ENCODE results near the gene FSHR. TPM values are rescaled to one million over a fixed set of nuclear protein-coding genes. Genes with fewer than 3 reads are reported as not detected.

FSHR gene
- total RNA-seq, 1 donor from 2014 or later = 0.19 TPM

DNA sequence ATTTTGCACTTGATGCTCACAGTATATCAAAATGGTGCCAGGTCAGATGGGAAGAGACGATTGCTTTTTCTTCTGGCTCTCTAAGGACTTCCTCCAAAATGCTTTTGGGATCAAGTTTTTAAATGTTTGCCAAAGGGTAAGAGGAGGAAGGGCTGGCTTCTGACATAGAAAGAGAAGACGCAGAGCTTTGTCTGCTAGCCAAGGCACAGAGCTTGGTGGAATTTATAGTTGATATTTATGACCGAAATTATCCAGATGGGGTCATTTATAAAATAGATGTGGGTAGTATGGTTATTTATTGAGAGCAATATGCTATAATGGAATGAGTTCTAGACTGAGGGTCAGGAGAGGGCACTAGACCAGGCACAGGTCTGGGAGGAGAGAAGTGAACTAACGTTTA, 193.3 kb downstream of the FSHR start:
- no peak for DNase-seq (ENCODE audit: low read depth)

GRCh38 chr2:48954935-48955334, 199.4 kb downstream of the FSHR start:
- DNase-seq (ENCODE audit: low read depth) = no peak

- no peak for DNase-seq (ENCODE audit: low read depth)
Observed at GRCh38 chr2:48954311-48954710, 200.0 kb downstream of the FSHR start.

GRCh38 chr2:48952614-48953013, 201.7 kb downstream of the FSHR start:
- no peak for DNase-seq (ENCODE audit: low read depth)

DNA sequence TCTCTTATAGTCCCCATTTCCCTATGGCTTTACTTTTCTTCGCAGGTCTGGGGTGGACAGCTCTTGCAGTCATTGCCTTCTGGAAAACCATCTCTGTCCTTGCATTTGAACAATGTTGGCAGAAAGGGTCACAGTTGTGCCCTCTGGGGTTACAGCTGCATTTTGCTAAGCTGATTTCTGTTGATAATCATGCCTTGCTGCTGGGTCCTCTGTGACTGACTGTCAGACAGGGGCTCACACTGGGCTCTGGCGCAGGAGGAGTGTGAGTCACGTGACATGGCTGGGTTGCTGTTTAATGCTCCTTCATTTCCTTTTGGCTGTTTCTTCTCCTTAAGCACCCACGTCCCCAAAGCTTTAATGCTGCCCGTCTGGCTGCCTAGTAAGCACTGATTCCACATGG, 202.2 kb downstream of the FSHR start:
- no peak for DNase-seq (ENCODE audit: low read depth)

DNA sequence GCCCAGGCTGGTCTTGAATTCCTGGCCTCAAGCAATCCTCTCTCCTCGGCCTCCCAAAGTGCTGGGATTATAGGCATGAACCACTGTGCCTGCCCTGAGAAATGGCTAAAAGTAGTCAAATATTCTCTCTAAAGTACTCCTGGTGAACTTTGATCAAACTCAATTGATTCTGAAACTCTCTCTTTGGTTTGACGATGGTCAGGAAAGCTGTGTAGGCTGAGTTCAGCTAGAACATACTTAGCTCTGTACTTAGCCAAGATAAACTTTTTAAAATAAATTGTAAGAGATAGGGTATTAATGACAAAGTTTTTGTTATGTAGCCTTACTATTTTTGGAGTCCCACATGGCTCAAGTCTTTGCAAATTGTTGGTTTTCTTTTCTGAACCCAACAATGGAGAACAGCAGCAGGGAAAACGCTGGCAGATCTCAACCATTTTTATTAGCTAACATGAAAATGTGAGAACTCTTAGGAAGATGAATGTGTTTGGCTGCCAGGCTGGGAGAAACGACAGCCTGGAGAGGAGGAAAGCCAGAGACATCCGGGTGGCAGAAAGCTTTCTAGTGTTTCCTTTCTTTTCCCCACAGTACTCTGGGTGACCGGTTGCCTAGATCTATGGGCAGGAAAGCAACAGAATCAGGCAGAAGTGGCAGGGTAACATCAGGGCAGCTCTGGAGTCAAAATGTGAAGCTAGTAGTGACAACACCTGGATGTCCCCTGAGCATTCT, 205.8 kb downstream of the FSHR start:
- DNase-seq (ENCODE audit: low read depth) = no peak

DNA sequence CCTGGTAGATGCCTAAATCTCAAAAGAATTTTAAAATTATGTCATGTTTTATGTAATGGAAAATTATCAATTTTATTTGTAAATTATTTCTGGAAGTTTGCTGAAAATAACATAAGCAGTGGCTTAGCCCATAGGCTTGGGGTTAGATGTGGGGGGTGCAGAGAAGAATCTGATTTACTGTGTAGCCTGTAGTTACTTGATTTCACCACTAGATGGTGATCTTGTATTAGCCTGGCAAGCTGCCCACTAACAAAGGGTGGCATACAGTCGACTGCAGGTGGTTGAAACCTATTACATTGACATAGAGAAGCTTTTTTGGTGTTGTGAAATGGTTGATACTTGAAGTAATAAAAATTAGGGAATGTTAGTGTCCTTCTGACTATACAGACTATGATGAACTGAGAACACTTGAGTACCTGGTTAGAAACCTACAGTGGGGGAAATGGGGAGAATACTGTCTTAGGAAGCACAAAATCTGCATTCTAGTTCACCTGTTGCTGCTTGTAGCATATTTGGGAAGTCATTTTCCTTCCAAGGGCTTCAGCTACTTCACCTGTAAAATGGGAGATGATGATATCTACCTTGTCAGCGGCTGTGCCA, 207.8 kb downstream of the FSHR start:
- peak; percentile 53 for DNase-seq (ENCODE audit: low read depth)

GRCh38 chr2:48944956-48945355, 209.4 kb downstream of the FSHR start:
- DNase-seq (ENCODE audit: low read depth) = no peak

- DNase-seq (ENCODE audit: low read depth) = no peak
Observed at GRCh38 chr2:48943436-48943835, 210.9 kb downstream of the FSHR start.

DNA sequence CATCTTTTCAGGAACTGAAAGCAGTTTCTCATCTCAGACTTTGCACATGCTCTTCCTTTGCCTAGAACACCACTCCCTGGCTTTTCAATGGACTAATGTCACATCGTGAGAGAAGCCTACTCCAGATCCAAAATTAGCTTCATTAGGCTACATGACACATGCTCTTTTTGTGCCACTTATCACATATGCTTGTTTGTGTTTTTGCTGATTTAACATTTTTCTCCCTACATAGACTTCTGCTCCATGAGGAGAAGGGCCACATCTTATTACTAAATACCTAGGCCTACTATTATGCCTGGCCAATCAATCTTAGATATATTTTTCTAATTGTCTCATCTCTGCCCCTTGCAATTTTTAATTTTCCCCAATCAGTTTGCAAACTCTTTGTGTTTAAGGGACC, 212.4 kb downstream of the FSHR start:
- no peak for DNase-seq (ENCODE audit: low read depth)

DNA sequence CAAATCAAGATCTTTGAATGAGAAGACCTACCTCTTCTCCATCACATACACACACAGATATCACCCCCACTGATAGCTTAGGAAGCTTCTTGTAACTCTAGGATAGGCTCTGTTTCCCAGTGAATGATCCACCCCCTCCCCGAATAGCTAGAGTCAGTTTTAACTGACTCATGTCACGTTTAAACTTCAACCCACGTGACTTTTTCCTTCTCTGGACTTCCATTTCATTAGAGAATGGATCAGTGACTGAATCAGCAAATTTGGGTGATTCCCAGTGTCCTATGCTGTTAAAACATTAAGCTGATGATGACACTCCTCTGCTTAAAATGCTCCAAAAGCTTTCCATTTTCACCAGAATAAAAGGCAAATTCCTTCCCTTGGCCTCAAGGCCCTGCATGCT, 212.9 kb downstream of the FSHR start:
- no peak for DNase-seq (ENCODE audit: low read depth)

DNA sequence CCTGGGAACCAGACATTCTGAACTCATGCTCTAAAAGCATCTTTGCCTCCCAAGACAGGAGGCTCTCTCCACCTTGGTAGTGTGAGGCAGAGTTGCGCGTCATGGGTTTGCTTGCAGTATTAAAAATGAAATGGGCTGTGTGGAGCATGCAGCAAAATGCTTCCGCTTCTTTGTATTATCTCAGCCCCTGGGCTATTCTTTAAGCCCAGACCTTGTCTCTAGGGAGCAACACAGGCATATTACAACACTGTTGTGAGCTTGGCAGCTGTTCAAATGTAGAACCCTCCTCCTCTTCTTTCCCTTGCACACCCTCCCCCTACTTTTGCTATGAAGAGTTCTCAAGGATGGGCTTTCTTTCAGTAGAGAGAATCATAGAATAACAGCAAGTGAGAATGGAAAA, 213.7 kb downstream of the FSHR start:
- DNase-seq (ENCODE audit: low read depth) = no peak

- DNase-seq (ENCODE audit: low read depth) = no peak
Observed at GRCh38 chr2:48939232-48939631, 215.1 kb downstream of the FSHR start.

DNA sequence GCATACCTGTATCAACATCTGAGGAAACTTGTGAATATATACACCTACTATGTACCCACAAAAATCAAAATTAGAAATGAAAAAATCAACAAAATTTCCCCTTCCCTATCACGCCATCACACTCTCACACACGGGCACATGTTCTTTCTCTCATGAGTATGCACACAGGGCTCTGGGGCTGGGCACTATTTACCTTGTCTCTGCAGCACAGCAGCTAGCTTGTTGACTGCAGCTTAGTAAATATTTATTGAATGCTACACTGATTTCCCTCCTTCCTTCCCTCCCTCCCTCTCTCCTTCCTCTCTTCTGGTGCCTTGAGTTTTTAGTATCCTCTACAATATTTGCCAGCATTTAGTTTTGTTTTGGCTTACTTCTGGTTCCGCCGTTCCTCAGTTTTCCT, 216.1 kb downstream of the FSHR start:
- no peak for DNase-seq (ENCODE audit: low read depth)

DNA sequence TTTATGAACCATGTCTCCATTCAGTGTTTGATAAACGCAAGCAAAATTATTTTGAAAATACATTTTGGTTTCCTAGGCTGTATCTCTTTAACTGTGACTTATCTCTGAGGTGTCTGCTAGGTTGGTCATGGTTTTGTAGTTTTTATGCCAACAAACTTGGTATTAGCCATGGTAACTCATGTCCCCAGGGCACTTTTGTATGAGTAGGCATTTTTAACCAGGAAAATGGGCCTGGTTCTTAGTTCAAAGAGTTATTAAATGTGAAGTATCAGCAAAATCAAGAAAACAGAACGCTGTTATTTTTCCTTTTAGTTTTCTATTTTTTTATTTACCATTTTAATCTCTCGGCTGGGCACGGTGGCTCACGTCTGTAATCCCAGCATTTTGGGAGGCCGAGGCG, 219.5 kb downstream of the FSHR start:
- DNase-seq (ENCODE audit: low read depth) = no peak

DNA sequence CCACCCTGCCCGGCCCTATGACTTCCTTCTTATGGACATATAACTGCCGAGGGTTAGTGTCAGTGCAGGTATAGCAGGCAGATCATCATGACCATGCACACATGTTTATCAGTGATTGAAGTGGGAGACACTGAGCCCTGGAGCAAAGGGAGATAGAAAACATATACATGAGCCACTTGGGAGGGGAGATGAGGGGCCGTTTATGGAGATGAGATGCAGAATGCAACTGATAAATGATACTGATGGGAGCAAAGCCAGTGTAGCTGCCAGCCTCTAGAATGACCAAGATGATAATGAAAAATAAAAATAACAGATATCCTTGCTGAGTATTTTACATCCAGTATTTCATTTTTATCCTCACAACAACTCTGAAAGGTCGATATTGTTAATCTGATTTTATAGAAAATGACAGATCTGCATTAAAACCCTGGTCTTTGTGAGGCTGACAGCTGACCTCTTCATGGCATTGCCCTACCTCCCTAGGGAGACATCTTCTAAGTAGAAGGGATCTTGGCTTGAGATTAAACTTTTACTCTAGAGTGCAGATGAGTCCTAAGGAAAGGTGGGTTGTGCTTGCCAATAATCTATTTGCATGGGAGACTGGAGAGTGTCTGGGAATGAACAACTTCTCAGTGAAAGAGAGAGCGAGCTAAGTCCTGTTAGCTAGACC, 220.4 kb downstream of the FSHR start:
- DNase-seq (ENCODE audit: low read depth) = no peak

GRCh38 chr2:48932667-48933066, 221.6 kb downstream of the FSHR start:
- DNase-seq (ENCODE audit: low read depth) = no peak

GRCh38 chr2:48929571-48930301, 224.6 kb downstream of the FSHR start:
- no peak for DNase-seq (ENCODE audit: low read depth)

DNA sequence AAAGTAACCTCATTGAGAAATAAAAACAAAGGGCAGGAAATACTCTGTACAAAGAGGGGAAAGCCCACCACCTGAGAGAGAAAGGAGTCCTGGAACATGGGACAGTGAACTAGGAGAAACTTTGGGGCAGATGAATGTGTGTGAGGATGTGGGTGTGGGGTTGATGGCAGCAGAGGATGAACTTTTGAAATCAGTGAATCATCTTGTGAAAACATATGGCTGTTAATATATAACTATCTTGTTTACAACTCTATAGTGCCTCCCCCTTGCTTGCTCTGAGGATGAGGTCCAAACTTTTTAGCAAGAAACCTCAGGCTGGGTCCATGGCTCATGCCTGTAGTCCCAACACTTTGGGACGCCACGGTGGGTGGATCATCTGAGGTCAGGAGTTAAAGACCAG, 227.0 kb downstream of the FSHR start:
- DNase-seq (ENCODE audit: low read depth) = no peak

DNA sequence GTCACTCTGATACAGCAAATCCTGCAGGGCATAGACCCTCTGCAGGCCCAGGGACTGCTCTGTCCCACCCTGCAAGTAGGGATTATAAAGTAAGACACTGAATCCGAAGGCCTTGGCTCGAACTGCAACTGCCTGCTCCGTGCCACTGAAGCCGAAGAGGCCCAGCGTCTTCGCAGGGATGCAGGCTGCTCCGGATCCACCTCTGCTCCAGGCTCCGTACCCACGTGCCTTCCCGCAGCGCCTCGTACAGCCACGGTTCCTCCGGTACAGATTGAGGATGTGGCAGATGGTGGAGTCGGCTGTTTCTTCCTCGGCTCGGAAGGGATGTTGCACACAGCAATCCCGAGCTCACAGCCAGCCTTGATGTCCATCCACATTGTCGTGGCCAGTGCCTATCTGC, 238.4 kb downstream of the FSHR start:
- DNase-seq (ENCODE audit: low read depth) = no peak

- DNase-seq (ENCODE audit: low read depth) = no peak
Observed at GRCh38 chr2:48915227-48915626, 239.1 kb downstream of the FSHR start.

DNA sequence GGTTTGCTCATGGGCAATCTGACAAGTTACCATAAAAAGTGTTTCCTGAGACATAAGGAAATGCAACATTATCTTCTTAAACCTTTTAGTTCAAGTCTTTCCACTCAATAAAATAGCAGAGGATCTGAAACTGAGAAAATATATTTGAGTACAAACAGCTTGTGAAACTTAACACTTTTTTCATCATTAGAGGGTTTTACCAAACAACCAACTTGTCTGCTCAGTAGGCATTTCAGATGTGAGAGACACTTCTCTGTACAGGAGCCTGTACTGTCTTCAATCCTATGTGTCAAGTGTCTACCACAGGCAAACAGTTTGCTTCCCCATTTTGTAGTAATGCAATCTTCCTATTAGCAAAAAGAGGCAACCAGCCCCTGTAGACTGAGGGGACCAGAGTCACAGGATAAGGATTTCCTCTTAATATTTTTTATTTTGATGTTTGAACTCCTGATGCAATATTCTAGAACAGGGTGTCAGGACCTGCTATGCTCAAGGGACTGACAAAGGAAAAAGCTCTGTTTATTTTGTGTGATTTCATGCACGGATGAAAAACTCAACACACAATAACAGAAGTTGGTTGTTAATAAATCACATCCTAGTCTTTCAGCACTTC, 239.7 kb downstream of the FSHR start:
- no peak for DNase-seq (ENCODE audit: low read depth)
